T-helper 22 cell (primary cell): ENCODE data around the gene ABCD2.
"Not testable (repeated sequence)": the region's sequence is repeated elsewhere in the genome, so short reads cannot be mapped to it uniquely, and the experiment has no call there.

Experiments
- DNase-seq: peaks from one replicate; pipeline ENCODE4 v3.0.0-alpha.2; 2020; ENCODE audit warnings: low read depth

Gene ABCD2

GRCh38 chr12:39612250-39612649 lies 7.4 kb downstream of the ABCD2 start:
- DNase-seq = no peak

- DNase-seq = no peak
Observed at GRCh38 chr12:39611818-39612217, 7.8 kb downstream of the ABCD2 start.

GRCh38 chr12:39610436-39611025 lies 9.1 kb downstream of the ABCD2 start:
- DNase-seq = no peak

GRCh38 chr12:39606712-39607423 lies 12.7 kb downstream of the ABCD2 start:
- DNase-seq = no peak

GRCh38 chr12:39605996-39606395 lies 13.6 kb downstream of the ABCD2 start:
- no peak for DNase-seq

GRCh38 chr12:39605501-39605900 lies 14.1 kb downstream of the ABCD2 start:
- DNase-seq = no peak

GRCh38 chr12:39603065-39603464 lies 16.5 kb downstream of the ABCD2 start:
- no peak for DNase-seq

GRCh38 chr12:39601951-39602350 lies 17.7 kb downstream of the ABCD2 start:
- DNase-seq = not testable (repeated sequence)

GRCh38 chr12:39595928-39596327 lies 23.7 kb downstream of the ABCD2 start:
- no peak for DNase-seq

GRCh38 chr12:39592295-39592694 lies 27.3 kb downstream of the ABCD2 start:
- DNase-seq = no peak

- DNase-seq = no peak
Observed at GRCh38 chr12:39588348-39588747, 31.3 kb downstream of the ABCD2 start.

- DNase-seq = no peak
Observed at GRCh38 chr12:39587225-39587624, 32.4 kb downstream of the ABCD2 start.

- DNase-seq = no peak
Observed at GRCh38 chr12:39586816-39587215, 32.8 kb downstream of the ABCD2 start.

- DNase-seq = no peak
Observed at GRCh38 chr12:39581592-39581991, 38.0 kb downstream of the ABCD2 start.

- no peak for DNase-seq
Observed at GRCh38 chr12:39575498-39575875, 44.1 kb downstream of the ABCD2 start.

- no peak for DNase-seq
Observed at GRCh38 chr12:39574785-39575497, 44.7 kb downstream of the ABCD2 start.

GRCh38 chr12:39574378-39574777 lies 45.2 kb downstream of the ABCD2 start:
- no peak for DNase-seq

- no peak for DNase-seq
Observed at GRCh38 chr12:39573971-39574370, 45.6 kb downstream of the ABCD2 start.

- DNase-seq = no peak
Observed at GRCh38 chr12:39572551-39572950, 47.1 kb downstream of the ABCD2 start.

GRCh38 chr12:39571351-39571750 lies 48.3 kb downstream of the ABCD2 start:
- no peak for DNase-seq

GRCh38 chr12:39553476-39553875 lies 66.1 kb downstream of the ABCD2 start:
- DNase-seq = no peak

GRCh38 chr12:39544211-39544610 lies 75.4 kb downstream of the ABCD2 start:
- DNase-seq = not testable (repeated sequence)

- DNase-seq = no peak
Observed at GRCh38 chr12:39541471-39541870, 78.1 kb downstream of the ABCD2 start.
